ENCODE results near the gene ZC3H12A. TPM values are rescaled to one million over a fixed set of nuclear protein-coding genes. Genes with fewer than 3 reads are reported as not detected.

Gene ZC3H12A
- total and polyA plus RNA-seq, 10 of the 15 experiments (the other 5 are each of a cell fraction or from before 2014, with no cell fraction given), result 0.35 to 30.2 (median 13.8) TPM

DNA sequence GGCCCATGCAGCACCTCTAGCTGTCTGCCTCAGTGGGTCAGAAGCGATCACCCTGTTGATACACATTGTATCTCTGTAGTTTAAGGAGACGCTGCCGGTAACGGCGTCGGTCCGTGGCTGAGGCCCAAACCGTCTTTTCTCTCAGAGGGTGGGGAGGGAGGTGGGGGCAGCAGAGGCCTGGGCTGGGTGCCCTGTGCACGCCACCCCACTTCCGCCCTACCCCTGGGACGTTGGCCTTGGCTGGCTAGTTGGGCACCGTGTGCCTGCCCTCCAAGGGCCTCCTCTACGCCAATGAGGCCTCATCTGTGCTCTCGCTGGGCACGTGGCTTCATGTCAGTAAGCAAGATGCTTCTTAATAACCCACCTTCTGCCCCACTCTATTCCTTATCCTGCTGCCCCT is 9.4 kb downstream of the ZC3H12A start:
- Histone ChIP-seq H4K20me1 (ENCODE audit: control insufficient read depth, insufficient read depth) (peaks cover 3% of the 10 kb centered on the region; the same call in 1 of the 2 replicates), H2AFZ (ENCODE audit: control insufficient read depth, low read depth, low read length) (no peak overlapping the region), H3K79me2 (ENCODE audit: control insufficient read depth, insufficient read depth, low read length) (peaks cover 32% of the 10 kb centered on the region), H3K4me1 (ENCODE audit: control insufficient read depth, insufficient read depth, low read length) (peaks cover 24% of the 10 kb centered on the region), H3K27ac (ENCODE audit: control insufficient read depth, insufficient read depth) (no peak overlapping the region), H3K9me3 (replicated peaks; ENCODE audit: control insufficient read depth, insufficient read depth, low read length) (no peaks in the 10 kb centered on the region), H3K36me3 (ENCODE audit: control insufficient read depth in 2 of 2, insufficient read depth in 2 of 2, low read length in 1 of 2) (peaks cover 33 to 39% of the 10 kb centered on the region in 2 experiments; a peak in 3 of 4 replicates), H3K4me3 (no peak overlapping the region), H3K4me2 (ENCODE audit: control insufficient read depth, insufficient read depth) (no peak overlapping the region), H3K9ac (ENCODE audit: control insufficient read depth, insufficient read depth, low read length) (no peak overlapping the region), H3K27me3 (replicated peaks in 1 of 2; ENCODE audit: control insufficient read depth in 2 of 2, insufficient read depth in 2 of 2, low read length in 1 of 2) (no peaks in the 10 kb centered on the region)
- BruUV-seq (replicated peaks), result no TSS peak
- intact Hi-C loops (cut with micrococcal nuclease; ENCODE audit: unreplicated experiment) (no loop called here), in situ Hi-C loops (cut with MboI) (no loop called here)
- RAD21 ChIA-PET (ENCODE audit: unreplicated experiment), result interaction anchor here (1.8 kb wide), 1 partner anchor 25 kb away, joined by 6 read pairs; no protein-coding TSS in a partner anchor
- FAIRE-seq, result no peak
- WGBS (ENCODE audit: insufficient coverage, insufficient replicate concordance, low lambda C conversion rate, missing lambda C conversion rate), result 80% methylated on average over 13 of the region's 15 CpGs
- ATAC-seq, result no peak
- TF ChIP-seq SIN3A (IDR thresholded peaks at IDR 0.05; ENCODE audit: low read depth, low read length), result no peak
- TF ChIP-seq, protein P1, sequence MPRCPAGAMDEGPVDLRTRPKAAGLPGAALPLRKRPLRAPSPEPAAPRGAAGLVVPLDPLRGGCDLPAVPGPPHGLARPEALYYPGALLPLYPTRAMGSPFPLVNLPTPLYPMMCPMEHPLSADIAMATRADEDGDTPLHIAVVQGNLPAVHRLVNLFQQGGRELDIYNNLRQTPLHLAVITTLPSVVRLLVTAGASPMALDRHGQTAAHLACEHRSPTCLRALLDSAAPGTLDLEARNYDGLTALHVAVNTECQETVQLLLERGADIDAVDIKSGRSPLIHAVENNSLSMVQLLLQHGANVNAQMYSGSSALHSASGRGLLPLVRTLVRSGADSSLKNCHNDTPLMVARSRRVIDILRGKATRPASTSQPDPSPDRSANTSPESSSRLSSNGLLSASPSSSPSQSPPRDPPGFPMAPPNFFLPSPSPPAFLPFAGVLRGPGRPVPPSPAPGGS (IDR thresholded peaks at IDR 0.05; ENCODE audit: borderline replicate concordance, insufficient read depth, low read depth, low read length, poor library complexity, severe bottlenecking), result no peak
- TF ChIP-seq PML (IDR thresholded peaks at IDR 0.05; ENCODE audit: low read length), result no peak
- TF ChIP-seq IRF4 (IDR thresholded peaks at IDR 0.05; ENCODE audit: low read depth, low read length), result no peak
- no peak; the same call in 2 of the 3 replicates for TF ChIP-seq POU2F2 (IDR thresholded peaks at IDR 0.05; ENCODE audit: borderline replicate concordance, low read depth, low read length)
- TF ChIP-seq POLR2AphosphoS5 (IDR thresholded peaks at IDR 0.05; ENCODE audit: low read length), result peak; percentile 60; the same call in 1 of the 2 replicates
- peak; percentile 14; the same call in 1 of the 2 replicates for TF ChIP-seq POLR2A (IDR thresholded peaks at IDR 0.05; ENCODE audit: low read depth, low read length)
- CTCF ChIA-PET, result interaction anchor here (1.8 to 8.1 kb wide), 2 partner anchors 23 to 27 kb away, joined by 5 to 289 read pairs; no protein-coding TSS in a partner anchor
- POLR2A ChIA-PET, result no interaction called here
- no peak for DNase-seq (ENCODE audit: low read depth, low spot score)
- SMC1A ChIA-PET (ENCODE audit: uncharacterized antibody, unreplicated experiment), result interaction anchor here (1.2 to 4.7 kb wide), 2 partner anchors 8 to 27 kb away, joined by 3 to 128 read pairs; no protein-coding TSS in a partner anchor

All from GM12878 (cell line).